NCI-H2107 treated with DMSO at 0.1 percent for 48 hours (cell line): ENCODE measurements around the gene KIF21B.
A peak's percentile ranks its signal among the peaks of the same experiment; 100 is the strongest.
"Not testable (repeated sequence)": the region's sequence is repeated elsewhere in the genome, so short reads cannot be mapped to it uniquely, and the experiment has no call there.

ENCODE experiments used
- DNase-seq: peaks from one replicate; lab custom pipeline; 2025; ENCODE audit not compliant: unreplicated experiment; lab: John Stamatoyannopoulos, UW

Gene KIF21B

GRCh38 chr1:200972985-200973742 lies 50.4 kb downstream of the KIF21B start:
- DNase-seq: no peak

- no peak for DNase-seq
These were observed 51.4 kb downstream of the KIF21B start for GRCh38 chr1:200971955-200972711.

- DNase-seq: no peak
These were observed 52.0 kb downstream of the KIF21B start for GRCh38 chr1:200971428-200971903.

- DNase-seq: no peak
These were observed 52.6 kb downstream of the KIF21B start for GRCh38 chr1:200970771-200971427.

- no peak for DNase-seq
These were observed 53.6 kb downstream of the KIF21B start for GRCh38 chr1:200969726-200970561.

- no peak for DNase-seq
These were observed 54.8 kb downstream of the KIF21B start for GRCh38 chr1:200968469-200969410.

GRCh38 chr1:200967693-200968468 lies 55.6 kb downstream of the KIF21B start:
- DNase-seq: no peak

GRCh38 chr1:200966934-200967333 lies 56.6 kb downstream of the KIF21B start:
- DNase-seq: no peak

- DNase-seq: no peak
These were observed 58.3 kb downstream of the KIF21B start for GRCh38 chr1:200965111-200965805.

GRCh38 chr1:200963888-200964287 lies 59.6 kb downstream of the KIF21B start:
- DNase-seq: not testable (repeated sequence)

- DNase-seq: no peak
These were observed 60.4 kb downstream of the KIF21B start for GRCh38 chr1:200963076-200963475.

GRCh38 chr1:200962631-200963030 lies 60.9 kb downstream of the KIF21B start:
- peak; percentile 93 for DNase-seq

GRCh38 chr1:200962151-200962550 lies 61.4 kb downstream of the KIF21B start:
- DNase-seq: not testable (repeated sequence)

GRCh38 chr1:200960948-200961340 lies 62.6 kb downstream of the KIF21B start:
- no peak for DNase-seq

GRCh38 chr1:200960236-200960947 lies 63.1 kb downstream of the KIF21B start:
- DNase-seq: no peak

GRCh38 chr1:200959411-200959921 lies 64.0 kb downstream of the KIF21B start:
- DNase-seq: no peak

- no peak for DNase-seq
These were observed 64.9 kb downstream of the KIF21B start for GRCh38 chr1:200958597-200958996.
